Measurements from ENCODE around the gene CENPI. TPM values are rescaled to one million over a fixed set of nuclear protein-coding genes. Genes with fewer than 3 reads are reported as not detected.

The CENPI gene
- total and polyA plus RNA-seq, 4 donors, result 0.21 to 17.4 (median 0.45) TPM

GRCh38 chrX:101078716-101079598, 19.0 kb upstream of the CENPI start, which contains the start of gene TMEM35A:
Gene TMEM35A (plus strand): TSS chrX:101078879. CDS start chrX:101079003, 124 bp downstream.
- DNase-seq (ENCODE audit: low spot score), result no peak
- H3K27ac ChIP-seq (ENCODE audit: low read depth in 1 of 2, low read length in 2 of 2), result no peak within 1 kb of the TSS
- no peaks in the 10 kb centered on the region for H3K9me3 ChIP-seq (ENCODE audit: control insufficient read depth in 4 of 4, low read length in 3 of 4)
- H3K9ac ChIP-seq (ENCODE audit: low read depth in 1 of 2, low read length in 2 of 2), result no peak within 1 kb of the TSS
- H3K4me3 ChIP-seq (ENCODE audit: low read depth in 1 of 3, low read length in 3 of 3), result no peak within 1 kb of the TSS
- no peaks in the 10 kb centered on the region for H3K36me3 ChIP-seq (ENCODE audit: control insufficient read depth in 4 of 4, insufficient read depth in 3 of 4, low read depth in 1 of 4, low read length in 3 of 4)
- 5% methylated on average over 23 of the region's 23 CpGs for WGBS
- TF ChIP-seq ATF3 (IDR thresholded peaks at IDR 0.05) (no peak), REST (IDR thresholded peaks at IDR 0.05) (no peak), JUND (IDR thresholded peaks at IDR 0.05) (no peak), NR2F2 (IDR thresholded peaks at IDR 0.05) (no peak), YY1 (IDR thresholded peaks at IDR 0.05) (no peak), TAF1 (conservative IDR thresholded peaks at IDR 0.05) (no peak)
- H3K4me1 ChIP-seq (ENCODE audit: control insufficient read depth in 4 of 4, insufficient read depth in 4 of 4, low read length in 3 of 4), result peaks cover 0 to 2% (median 0%) of the 10 kb centered on the region in 4 donors
- peaks cover 0 to 8% (median 0%) of the 10 kb centered on the region in 4 donors for H3K27me3 ChIP-seq (ENCODE audit: control insufficient read depth in 4 of 4, insufficient read depth in 4 of 4, low read length in 3 of 4)

- Histone ChIP-seq H3K9ac (ENCODE audit: low read depth in 1 of 2, low read length in 2 of 2) (no peak overlapping the region), H3K4me1 (ENCODE audit: control insufficient read depth in 4 of 4, insufficient read depth in 4 of 4, low read length in 3 of 4) (peaks cover 0 to 2% (median 0%) of the 10 kb centered on the region in 4 donors), H3K9me3 (ENCODE audit: control insufficient read depth in 4 of 4, low read length in 3 of 4) (no peaks in the 10 kb centered on the region), H3K36me3 (ENCODE audit: control insufficient read depth in 4 of 4, insufficient read depth in 3 of 4, low read depth in 1 of 4, low read length in 3 of 4) (no peaks in the 10 kb centered on the region), H3K4me3 (ENCODE audit: low read depth in 1 of 3, low read length in 3 of 3) (no peak overlapping the region), H3K27me3 (ENCODE audit: control insufficient read depth in 4 of 4, insufficient read depth in 4 of 4, low read length in 3 of 4) (peaks cover 0 to 8% (median 0%) of the 10 kb centered on the region in 4 donors), H3K27ac (ENCODE audit: low read depth in 1 of 2, low read length in 2 of 2) (no peak overlapping the region)
- TF ChIP-seq YY1 (IDR thresholded peaks at IDR 0.05) (no peak), SP1 (IDR thresholded peaks at IDR 0.05) (no peak), TAF1 (conservative IDR thresholded peaks at IDR 0.05) (no peak), MAX (IDR thresholded peaks at IDR 0.05) (no peak), FOXA1 (IDR thresholded peaks at IDR 0.05) (no peak), GABPA (IDR thresholded peaks at IDR 0.05 in 1 of 2, conservative IDR thresholded peaks at IDR 0.05 in 1 of 2) (no peak), HNF4G (IDR thresholded peaks at IDR 0.05) (no peak)
- DNase-seq (ENCODE audit: low spot score), result no peak
- 36% methylated on average over 8 of the region's 8 CpGs for WGBS
Measured at GRCh38 chrX:101079736-101080270, 18.2 kb upstream of the CENPI start.

Data from liver (tissue), 9 donors.